ENCODE data around the gene C17orf75.
"Not testable (repeated sequence)": the region's sequence is repeated elsewhere in the genome, so short reads cannot be mapped to it uniquely, and the experiment has no call there.

Gene C17orf75, protein sequence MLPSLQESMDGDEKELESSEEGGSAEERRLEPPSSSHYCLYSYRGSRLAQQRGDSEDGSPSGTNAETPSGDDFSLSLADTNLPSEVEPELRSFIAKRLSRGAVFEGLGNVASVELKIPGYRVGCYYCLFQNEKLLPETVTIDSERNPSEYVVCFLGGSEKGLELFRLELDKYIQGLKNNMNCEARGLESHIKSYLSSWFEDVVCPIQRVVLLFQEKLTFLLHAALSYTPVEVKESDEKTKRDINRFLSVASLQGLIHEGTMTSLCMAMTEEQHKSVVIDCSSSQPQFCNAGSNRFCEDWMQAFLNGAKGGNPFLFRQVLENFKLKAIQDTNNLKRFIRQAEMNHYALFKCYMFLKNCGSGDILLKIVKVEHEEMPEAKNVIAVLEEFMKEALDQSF

DNA sequence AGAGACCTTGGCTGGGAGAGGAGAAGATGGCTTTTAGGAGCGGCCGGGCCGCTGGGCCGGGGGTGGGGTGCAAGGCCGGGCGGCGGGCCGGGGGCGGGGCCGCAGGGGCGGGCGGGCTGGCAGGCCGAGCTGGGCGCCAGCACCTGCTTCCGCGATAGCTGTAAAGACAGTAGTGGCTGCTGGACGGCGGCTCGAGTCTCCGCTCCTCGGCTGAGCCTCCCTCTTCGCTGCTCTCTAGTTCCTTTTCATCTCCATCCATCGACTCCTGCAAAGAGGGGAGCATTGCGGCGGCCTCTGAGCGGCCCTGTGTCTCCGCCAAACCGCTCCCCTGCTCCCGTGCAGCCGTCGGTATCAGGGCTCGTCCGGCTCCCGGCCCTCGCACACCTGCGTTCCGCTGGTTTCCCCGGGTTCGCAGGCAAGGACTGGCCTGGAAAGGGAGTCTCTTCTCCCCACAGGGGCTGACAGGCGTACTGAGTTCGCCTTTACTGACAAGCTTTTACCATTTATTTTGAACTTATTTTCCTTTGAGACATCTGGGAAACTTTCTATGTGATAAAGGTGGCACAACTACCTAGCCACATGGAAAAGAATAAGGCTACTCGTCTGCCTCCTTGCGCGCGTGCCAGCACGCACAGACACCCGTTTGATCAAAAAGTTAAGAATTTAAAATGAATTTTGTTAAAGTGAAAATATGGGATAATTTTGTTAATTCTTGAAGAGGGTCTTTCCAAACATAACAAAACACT lies at the start of gene C17orf75:
C17orf75 (minus strand) TSS at position 317 of the 746 bp plus-strand sequence; CDS start at position 283, 34 bp downstream.
- peak; percentile 81 for DNase-seq

DNA sequence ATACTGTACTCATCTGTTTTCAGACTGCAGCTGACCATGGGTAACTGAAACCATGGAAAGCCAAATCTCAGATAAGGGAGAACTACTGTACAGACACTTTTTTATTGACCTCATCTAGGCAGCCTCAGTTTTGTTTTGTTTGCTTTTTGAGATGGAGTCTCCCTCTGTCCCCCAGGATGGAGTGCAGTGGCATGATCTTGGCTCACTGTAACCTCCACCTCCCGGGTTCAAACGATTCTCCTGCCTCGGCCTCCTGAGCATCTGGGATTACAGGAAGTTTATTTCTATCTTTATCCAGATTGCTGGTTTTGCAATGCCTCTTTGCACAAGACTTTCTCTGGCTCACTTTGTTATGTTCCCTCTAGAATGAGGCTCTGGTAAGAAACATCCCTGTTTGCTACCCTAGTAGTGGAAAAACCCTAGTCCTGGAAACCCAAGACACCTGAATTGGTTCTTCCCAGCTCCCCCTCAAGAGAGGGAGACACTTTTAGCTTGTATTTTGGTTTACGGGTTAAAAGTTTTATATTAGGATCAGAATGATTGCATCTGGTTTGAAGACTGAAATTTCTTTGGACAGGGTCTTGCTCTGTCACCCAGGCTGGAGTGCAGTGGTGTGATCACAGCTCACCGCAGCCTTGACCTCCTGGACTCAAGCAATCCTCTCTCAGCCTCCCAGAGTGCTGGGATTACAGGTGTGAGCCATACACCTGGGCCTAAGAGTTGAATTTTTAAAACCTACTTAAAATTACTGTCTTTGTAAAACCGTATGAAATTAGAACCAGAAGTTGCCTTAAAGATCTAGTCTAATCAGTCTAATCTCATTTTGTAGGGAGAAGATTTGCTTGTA lies 46.9 kb upstream of the C17orf75 start:
- DNase-seq, result no peak

DNA sequence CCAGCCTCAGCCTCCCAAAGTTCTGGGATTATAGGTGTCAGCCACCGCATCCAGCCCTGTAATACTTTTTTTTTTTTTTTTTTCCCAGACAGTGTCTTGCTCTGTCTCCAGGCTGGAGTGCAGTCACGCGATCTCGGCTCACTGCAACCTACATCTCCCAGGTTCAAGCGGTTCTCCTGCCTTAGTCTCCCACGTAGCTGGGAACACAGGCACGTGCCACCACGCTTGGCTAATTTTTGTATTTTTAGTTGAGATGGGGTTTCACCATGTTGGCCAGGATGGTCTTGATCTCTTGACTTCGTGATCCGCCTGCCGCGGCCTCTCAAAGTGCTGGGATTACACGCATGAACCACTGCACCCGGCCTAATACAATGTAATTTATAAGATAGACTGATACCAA lies 46.2 kb upstream of the C17orf75 start:
- DNase-seq, result not testable (repeated sequence)

DNA sequence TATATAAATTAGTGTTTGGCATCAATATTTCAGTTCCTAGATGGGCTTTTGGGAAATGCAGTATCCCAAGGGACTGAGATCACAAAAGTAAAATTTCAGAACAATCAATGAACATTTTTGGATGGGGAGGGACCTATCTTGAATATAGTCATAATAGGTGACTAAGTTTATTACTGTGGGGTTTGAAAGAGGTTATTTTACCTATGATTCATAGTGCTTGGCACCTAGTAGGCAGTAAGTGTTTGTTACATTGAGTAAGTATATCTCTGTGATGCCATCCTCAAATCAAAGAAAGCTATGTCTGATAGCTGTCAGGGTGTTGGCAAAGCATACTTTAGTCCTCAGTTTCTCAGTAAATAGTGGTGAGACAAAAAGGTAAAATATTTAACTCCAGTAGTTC lies 44.9 kb upstream of the C17orf75 start:
- DNase-seq, result no peak

DNA sequence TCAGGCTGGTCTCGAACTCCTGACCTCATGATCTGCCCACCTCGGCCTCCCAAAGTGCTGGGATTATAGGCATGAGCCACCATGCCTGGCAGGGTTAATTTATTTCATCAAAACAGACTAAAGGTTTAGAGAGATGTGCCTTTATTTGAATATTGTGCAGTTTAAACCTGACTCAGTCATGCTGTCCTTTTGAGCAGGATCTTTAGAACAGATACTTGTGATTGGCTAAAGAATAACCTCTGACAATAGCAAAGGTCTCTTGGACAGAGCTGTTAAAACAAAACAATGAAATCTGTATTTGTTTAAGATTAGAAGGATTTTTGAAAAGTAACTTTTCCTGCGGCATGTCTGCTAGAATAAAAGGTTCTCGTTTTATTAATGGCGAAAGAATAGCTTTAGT lies 44.0 kb upstream of the C17orf75 start:
- no peak for DNase-seq

DNA sequence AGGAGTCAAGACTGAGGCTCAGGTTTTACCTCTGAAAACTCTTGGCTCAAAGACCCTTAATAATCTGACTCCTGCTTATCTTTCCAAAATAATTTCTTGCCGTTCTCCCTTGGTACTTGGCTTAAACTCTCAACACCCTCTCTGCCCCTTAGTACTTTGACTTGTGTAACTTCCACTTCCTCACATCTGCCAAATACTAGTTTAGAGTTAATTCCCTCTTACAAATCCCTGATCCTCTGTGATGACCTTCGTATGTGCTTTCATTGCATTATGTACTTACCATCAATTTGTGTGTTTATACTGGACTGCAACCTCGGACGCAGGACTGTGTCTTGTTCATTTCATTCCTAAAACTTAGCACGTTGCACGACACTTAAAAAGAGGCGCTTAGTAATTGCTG lies 43.1 kb upstream of the C17orf75 start:
- no peak for DNase-seq

DNA sequence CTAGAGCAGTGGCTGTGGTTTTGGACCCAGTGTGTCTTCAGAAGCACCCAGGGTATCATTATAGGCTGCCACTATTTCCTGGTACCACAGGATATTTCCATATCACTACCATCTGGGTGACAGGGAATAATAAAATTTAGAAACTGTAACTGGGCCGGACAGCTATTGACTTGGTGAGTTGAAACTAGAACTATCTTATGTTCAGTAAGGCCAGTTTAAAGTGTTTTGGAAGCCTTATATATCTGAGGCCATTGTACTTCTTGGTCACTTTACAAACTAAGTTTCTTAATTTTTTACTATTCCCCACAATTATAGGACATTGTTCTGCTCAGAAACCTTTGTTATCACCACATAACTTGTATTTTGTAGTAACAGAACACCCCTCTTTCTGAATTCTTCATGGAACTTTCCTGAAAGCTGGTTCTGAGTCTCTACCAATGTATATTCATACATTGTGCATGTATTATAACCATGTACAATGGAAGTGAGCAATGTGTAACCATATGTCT lies 42.0 kb upstream of the C17orf75 start:
- DNase-seq, result no peak

DNA sequence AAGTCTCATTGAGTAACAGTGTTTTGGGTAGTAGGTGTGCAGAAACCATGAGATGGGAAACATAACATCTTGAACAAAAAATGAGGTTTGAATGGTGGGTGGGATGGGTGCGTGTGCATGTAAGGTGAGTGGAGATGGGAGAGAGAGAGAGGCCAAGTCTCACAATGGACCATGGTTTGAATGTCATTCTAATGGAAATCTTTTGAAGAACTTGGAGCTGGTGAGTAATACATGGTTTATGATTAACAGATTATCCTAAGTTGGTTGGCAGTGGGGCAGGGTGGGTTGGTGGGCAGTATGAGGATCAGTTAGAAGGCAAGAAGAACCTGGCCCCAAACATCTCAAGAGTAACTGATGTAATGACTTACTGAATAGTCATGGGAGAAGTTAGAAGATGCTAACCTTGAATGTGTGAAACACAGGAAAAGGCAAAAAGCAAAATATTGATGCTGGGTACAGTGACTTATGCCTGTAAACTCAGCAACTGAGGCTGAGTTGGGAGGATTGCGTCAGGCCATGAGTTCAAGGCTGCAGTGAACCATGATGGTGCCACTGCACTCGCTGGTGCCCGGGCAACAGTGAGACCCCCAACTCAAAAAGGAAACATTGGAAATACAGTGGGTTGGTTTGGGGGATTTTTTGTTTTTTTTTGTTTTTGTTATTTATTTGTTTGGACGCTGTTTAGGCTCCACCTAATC lies 40.7 kb upstream of the C17orf75 start:
- DNase-seq, result no peak

DNA sequence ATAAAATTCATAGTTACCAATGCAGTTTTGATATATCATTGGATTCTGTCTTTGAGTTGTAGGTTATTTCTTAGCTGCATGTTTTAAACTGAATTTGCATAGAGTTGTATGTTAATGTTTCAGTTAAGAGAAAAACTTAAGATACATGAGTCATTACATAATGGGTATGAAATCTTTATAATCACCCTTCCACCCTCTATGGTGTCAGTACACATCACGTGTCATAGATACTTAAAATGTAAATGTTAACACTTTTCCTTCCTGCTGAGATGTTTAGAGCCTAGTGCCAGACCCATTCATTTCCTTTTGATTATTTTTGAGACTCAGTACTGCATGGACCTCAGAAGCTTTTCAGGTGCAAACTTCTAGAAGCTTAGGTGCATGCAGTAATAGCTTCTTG lies 28.5 kb upstream of the C17orf75 start:
- DNase-seq, result no peak

DNA sequence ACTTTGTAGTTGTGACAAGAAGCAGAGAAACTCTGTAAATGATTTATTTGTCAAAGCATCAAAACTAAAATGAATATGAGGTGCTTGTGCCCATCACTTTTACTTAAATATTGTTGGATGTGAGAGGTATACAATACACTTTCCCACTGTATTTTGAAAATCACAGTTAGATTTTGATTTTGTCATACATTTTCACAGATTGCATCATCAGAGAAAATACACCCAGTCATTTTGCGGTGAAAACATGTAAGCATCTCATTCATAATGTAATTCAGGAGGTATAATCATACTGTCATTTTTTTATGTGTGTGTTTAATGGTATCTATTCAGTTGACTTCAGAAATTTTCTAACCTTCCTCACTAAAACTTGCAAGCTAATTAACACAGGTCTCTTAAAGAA lies 19.3 kb upstream of the C17orf75 start:
- no peak for DNase-seq

DNA sequence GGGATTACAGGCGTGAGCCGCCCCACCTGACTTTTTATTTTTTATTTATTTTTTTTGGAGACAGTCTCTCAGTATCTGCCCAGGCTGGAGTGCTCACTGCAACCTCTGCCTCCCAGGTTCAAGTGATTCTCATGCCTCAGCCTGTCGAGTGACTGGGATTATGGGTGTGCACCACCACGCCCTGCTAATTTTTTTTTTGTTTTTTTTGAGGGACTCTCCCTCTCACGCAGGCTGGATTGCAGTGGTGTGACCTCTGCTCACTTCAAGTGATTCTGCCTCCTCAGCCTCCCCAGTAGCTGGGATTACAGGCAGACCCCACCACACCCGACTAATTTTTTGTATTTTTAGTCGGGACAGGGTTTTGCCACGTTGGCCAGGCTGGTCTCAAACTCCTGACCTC lies 15.6 kb upstream of the C17orf75 start:
- DNase-seq, result no peak

DNA sequence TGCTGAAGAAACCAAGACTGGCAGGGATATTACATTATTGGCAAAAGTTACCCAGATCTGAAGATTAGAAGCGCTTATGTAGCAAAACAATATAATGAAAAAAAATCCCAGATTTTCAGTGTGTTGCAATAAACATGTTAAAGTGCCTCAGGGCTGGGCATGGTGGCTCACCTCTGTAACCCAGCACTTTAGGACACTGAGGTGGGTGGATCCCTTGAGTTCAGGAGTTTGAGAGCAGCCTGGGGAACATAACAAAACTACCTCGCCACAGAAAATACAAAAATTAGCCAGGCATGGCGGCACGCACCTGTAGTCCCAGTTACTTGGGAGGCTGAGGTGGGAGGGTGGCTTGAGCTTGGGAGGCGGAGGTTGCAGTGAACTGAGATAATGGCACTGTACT lies 14.8 kb upstream of the C17orf75 start:
- DNase-seq, result no peak

DNA sequence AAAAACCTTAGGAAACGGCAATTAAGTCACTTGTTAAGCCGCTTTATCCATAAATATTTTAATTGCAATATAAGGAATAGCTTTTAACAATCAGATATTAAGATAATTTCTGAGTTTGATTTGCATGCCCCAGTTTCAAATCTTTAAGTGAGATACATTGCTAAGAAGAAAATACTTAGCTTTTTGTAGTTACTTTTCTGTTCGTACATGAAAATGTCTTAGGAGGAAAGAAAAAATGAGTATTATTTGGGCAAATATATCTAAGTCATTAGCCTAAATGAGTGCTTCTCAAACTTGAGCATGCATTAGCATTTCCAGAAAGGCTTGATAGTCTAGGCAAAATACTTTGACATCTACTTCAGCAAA lies 14.4 kb upstream of the C17orf75 start:
- DNase-seq, result no peak

DNA sequence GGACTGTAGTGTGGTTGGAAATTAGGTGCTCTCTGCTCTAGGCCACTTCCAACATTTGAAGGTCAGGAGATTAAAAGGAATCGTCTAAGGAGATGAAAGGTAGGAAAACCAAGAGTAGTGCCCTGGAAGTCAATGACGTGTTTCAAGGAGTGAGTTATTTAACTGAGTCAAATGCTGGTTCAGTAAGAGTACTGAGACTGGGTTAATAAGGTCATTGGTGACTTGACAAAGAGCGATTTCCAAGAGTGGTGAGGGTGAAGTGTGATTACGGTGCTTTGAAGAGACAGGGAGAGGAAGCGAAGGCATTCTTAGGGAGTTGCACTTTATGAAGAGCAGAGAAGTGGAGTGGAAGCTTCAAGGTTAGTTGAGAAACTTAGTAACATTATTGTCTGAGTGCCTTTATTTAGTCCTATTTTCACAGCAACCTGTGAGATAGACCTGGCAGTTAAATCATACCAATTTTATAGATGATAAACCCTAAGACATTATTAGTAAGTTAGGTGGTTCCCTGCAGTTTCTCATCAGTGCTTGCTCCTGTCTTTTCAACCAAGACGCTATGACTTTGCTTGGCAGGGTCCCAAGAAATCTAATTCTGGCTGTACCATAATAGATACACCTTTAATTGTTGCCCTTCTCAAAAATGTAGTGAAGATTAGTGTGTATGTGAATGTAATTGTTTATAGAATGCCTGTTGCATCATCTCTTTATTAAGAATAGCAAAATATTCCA lies 13.8 kb upstream of the C17orf75 start:
- no peak for DNase-seq

DNA sequence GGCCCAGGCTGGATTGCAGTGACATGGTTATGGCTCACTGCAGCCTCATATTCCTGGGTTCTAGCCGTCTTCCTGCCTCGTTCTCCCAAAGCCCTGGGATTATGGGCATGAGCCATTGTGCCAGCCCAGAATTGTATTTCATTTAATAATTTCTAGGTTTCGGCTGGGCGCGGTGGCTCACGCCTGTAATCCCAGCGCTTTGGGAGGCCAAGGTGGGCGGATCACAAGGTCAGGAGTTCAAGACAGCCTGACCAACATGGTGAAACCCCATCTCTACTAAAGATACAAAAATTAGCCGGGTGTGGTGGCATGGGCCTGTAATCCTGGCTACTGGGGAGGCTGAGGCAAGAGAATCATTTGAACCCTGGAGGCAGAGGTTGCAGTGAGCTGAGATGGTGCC lies 10.8 kb upstream of the C17orf75 start:
- not testable (repeated sequence) for DNase-seq

DNA sequence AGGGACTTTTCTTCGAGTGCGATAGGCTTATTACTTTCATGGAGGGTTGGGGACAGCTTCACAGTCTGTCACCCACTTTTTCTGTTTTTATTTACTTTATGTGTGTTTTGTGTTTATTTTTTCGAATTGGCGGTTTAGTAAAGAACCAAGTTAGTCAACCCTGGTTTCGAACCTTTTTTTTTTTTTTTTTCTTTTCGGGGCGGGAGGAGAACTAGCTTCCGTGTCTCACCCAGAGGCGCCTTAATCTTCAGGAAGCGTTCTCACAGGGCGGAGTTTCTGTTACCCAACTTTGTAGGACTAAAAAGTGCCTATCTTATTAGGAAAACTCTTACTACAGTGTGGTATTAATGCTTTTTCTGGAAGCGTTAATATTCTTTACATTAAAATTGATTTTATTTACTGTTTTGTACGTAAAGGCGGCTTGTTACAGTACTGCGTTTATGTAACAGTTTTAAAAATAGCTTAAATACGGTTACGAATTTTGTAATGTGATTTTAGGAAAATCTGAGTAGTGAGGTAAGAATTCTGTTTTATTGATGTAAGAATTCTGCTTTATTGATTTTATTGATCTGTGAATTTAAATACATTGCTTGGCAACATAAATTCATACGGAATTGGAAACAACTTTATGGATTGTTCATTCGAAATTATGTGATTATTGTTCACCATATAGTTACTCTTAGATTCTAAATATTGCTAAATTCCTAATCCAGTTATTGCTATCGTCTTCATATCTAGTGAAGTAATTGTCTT lies 8.9 kb upstream of the C17orf75 start:
- peak; percentile 51 for DNase-seq

DNA sequence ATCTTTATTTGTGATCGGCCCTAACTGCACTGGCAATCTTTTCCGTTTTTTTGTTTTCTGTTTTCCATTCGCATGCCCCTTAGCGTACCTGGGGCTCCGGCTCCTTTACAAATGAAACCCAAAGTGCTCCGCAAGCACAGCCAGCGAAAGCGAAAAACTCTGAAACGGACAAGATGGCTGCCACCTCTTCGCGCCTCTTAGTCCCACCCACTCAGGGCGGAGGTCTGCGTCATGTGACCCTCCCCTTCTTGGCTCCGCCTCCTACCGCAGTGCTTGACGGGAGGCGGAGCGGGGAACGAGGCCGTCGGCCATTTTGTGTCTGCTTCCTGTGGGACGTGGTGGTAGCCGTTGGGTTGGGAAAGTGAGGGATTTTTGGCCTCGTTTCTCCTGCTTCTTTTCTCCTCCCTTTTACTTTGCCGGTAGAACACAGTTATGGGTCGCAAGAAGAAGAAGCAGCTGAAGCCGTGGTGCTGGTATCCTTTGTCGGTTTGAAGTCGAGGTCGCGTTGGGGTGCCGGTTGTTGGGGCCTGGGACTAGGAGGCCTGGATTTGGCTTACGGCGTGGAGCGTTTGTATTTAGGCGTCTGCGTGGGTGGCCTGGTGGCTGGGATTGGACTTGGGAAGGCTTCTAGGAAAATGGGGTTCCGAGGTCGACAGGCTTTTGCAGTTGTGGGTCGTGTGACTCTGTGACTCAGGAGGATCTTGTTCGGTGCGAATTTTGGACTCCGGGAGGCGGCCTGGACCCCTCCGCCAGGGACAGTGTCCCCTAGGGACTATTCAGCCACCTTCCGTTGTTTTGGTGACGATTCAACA lies 8.1 kb upstream of the C17orf75 start, which contains the start of gene ZNF207:
ZNF207 (plus strand) TSS at position 304 of the 812 bp plus-strand sequence; CDS start at position 433, 129 bp downstream.
- DNase-seq, result peak; percentile 96

DNA sequence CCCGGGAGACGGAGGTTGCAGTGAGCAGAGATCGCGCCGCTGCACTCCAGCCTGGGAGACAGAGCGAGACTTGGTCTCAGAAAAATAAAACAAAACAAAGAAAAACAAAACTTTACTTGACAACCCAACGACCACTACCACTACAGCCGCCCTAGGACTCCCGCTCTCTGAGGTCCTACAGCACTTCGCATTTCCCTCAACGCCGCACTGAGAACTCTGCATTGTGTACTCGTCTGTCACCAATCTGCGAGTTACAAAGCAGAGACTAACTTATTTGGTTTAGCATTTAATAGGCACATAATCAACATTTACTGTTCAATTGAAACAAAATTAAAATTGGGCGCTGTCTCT lies 7.5 kb upstream of the C17orf75 start:
- peak; percentile 28 for DNase-seq

DNA sequence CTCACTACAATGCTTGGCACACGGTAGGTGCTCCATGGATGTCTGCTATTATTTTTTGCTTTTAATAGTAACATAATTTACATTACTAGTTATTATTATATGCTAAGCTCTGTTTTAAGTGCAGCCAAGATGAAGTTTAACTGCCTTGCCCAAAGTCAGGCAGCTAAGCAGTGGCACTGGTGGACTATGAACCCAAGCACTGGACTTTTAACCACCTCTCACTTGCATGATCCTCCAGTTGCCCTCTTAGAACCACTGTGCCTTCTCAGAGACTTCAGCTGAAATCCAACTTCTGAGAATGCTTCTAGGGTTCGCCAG lies 6.5 kb upstream of the C17orf75 start:
- no peak for DNase-seq

DNA sequence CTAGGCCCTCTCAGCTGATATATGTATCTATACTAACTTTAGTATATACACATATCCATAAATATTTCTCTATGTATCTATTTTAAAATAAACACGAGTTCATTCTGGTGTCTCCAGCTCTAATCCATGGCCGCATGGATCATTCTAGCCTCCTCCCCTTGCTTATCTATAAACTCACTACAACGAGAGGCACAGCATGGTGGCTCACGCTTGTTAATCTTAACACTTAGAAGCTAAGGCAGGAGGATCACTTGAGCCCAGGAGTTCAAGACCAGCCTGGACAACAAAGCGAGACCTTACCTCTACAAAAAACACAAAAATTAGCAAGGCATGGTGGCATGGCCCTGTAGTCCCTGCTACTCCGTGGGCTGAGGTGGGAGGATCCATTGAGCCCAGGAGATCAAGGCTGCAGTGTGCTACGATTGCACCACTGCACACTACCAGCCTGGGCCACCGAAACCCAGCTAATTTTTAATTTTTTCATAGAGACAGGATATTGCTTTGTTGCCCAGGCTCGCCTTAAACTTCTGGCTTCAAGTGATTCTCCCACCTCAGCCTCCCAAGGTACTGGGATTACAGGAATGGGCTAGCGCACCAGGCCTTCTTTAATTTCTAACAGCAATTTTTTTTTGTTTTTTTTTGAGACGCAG lies 4.1 kb upstream of the C17orf75 start:
- DNase-seq, result no peak
